SK-N-SH (cell line): ENCODE results near the gene ADAMTS2.

ENCODE experiments used
- CTCF ChIP-seq: fragments of 200-600 bp; sonication (generic); IDR thresholded peaks from 2 replicates; pipeline ENCODE4 v1.6.1; 2017; ENCODE audit warnings: antibody characterized with exemption, mild to moderate bottlenecking, moderate library complexity
- FOSL2 ChIP-seq: IDR thresholded peaks from 2 replicates; pipeline ENCODE4 v1.4.0; 2012; ENCODE audit warnings: low read depth, mild to moderate bottlenecking, moderate library complexity, borderline replicate concordance
- GATA2 ChIP-seq: sonication (generic); formaldehyde crosslinking; IDR thresholded peaks from 2 replicates; pipeline ENCODE4 v1.5.0; 2020; ENCODE audit warnings: mild to moderate bottlenecking, missing genetic modification reagents
- JUND ChIP-seq: IDR thresholded peaks from 2 replicates; pipeline ENCODE4 v1.4.0; 2012
- POLR2AphosphoS5 ChIP-seq: IDR thresholded peaks from 2 replicates; pipeline ENCODE4 v1.6.1; 2012; ENCODE audit warnings: low read depth, low read length
- RAD21 ChIP-seq: IDR thresholded peaks from 2 replicates; pipeline ENCODE4 v1.6.1; 2012; ENCODE audit warnings: mild to moderate bottlenecking, low read length
- SMC3 ChIP-seq: IDR thresholded peaks from 2 replicates; pipeline ENCODE4 v1.6.1; 2012; ENCODE audit warnings: low read depth, low read length, improper control_type of control experiment
- TAF1 ChIP-seq: IDR thresholded peaks from 2 replicates; pipeline ENCODE4 v1.6.1; 2012; ENCODE audit warnings: low read depth, mild to moderate bottlenecking, low read length, moderate library complexity, borderline replicate concordance
- USF2 ChIP-seq: fragments of 150-350 bp; IDR thresholded peaks from 2 replicates; pipeline ENCODE4 v1.6.1; 2017; ENCODE audit warnings: antibody characterized with exemption, low read length, low read depth, borderline replicate concordance
- YY1 ChIP-seq: IDR thresholded peaks from 2 replicates; pipeline ENCODE4 v1.4.0; 2012; ENCODE audit warnings: low read depth, mild to moderate bottlenecking

- no peak for TF ChIP-seq RAD21
- TF ChIP-seq CTCF: no peak
- TF ChIP-seq USF2: no peak
- no peak for TF ChIP-seq SMC3
- TF ChIP-seq POLR2AphosphoS5: no peak
- TF ChIP-seq GATA2 (CRISPR knock-in tag): no peak
- no peak for TF ChIP-seq TAF1
- TF ChIP-seq YY1: no peak
- no peak for TF ChIP-seq JUND
- no peak for TF ChIP-seq FOSL2
Measured at GRCh38 chr5:179187229-179187678, 158.0 kb downstream of the ADAMTS2 start.
